Ammon's horn (tissue), 1 donor: ENCODE data around the gene GIMAP6.
"Not testable (repeated sequence)": the region's sequence is repeated elsewhere in the genome, so short reads cannot be mapped to it uniquely, and the experiment has no call there.

Experiments
- DNase-seq: peaks from one replicate; pipeline ENCODE4 v3.0.0-alpha.2; 2016; ENCODE audit warnings: low spot score

Gene GIMAP6

DNA sequence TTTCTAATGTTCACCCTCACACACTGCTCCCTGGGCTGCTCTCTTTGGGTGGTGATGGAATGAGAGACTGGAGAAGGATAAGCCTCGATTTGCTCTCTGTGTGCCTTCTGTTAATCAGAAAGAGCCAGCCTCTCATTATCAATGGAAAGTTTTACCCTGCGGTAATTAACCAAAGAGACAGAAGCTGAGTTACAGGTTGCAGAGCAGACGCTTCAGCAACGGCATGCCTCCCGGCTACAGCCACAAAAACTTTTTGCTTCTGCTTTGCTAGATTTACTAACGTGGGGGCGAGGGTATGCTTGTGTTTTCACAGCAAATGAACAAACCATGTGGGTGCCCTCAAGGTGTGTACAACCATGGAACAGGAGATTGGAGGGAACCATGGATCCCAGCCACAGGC lies 47.0 kb downstream of the GIMAP6 start:
- no peak for DNase-seq

DNA sequence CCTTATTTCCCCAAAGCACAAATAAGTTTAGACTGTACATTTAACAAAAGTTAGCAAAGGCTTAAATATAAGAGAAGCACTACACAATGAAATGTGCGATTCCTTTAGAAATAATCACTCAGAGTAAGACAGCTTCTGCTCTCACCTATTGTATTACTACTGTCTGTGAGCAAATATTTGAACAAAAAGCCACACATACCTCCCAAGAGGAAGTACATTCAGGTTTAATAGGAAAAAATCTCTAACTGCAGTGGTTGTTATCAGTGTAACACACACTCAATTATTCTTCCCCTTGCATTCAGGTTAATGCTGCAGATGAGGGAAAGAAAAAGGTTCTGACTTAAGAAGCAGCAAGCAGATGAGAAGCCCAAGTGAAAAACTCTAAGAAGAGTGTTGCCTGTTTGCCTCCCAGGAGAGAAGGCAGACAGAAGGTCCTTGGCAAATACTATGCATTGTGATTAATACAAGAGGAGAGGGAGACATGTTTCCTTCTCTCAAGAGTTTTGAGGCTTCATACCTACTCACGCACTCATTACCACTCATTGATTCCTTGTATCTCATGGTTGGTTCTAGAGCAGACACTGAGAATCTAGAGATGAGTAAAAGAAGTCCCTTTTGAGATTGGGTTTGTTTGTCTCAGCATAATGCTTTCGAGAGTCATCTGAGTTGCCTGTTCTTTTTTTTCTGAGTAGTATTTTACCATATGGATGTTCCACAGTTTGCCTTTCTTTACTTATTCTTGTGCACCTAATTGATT lies 51.4 kb downstream of the GIMAP6 start:
- no peak for DNase-seq

DNA sequence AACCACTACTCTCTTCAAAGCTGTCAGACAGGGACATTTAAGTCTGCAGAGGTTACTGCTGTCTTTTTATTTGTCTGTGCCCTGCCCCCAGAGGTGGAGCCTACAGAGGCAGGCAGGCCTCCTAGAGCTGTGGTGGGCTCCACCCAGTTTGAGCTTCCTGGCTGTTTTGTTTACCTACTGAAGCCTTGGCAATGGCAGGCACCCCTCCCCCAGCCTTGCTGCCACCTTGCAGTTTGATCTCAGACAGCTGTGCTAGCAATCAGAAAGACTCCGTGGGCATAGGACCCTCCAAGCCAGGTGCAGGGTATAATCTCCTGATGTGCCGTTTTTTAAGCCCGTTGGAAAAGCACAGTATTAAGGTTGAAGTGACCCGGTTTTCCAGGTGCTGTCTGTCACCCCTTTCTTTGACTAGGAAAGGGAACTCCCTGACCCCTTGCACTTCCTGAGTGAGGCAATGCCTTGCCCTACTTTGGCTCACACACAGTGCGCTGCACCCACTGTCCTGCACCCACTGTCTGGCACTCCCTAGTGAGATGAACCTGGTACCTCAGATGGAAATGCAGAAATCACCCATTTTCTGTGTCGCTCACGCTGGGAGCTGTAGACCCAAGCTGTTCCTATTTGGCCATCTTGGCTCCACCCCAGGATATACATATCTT lies 52.1 kb downstream of the GIMAP6 start:
- not testable (repeated sequence) for DNase-seq
